IMR-90 (cell line): ENCODE measurements around the gene WDR27. TPM values are rescaled to one million over a fixed set of nuclear protein-coding genes. Genes with fewer than 3 reads are reported as not detected.

Experiments
- ATAC-seq: fragments of 200-7000 bp; cut with Tn5 transposase; 2 replicates; pipeline ENCODE4 v1.9.1; 2020; ENCODE audit warnings: low read depth, mild to moderate bottlenecking, moderate library complexity
- BruUV-seq: library from RNA; stranded (reverse); fragments of 400-500 nt; replicated peaks from 2 replicates; lab custom pipeline; 2021; lab: Mats Ljungman, UMichigan
- CTCF ChIA-PET: fragments of 300-600 bp; formaldehyde crosslinking; extraction: SDS; loops from one replicate; lab custom pipeline; 2021; ENCODE audit warnings: antibody characterized with exemption; lab: Yijun Ruan, JAX
- POLR2A ChIA-PET: fragments of 300-600 bp; sonication (Branson Sonifier 250); formaldehyde crosslinking; loops from one replicate; lab custom pipeline; 2022; ENCODE audit warnings: antibody characterized with exemption; ENCODE audit not compliant: unreplicated experiment; lab: Charles Lee
- DNase-seq: peaks from one replicate; pipeline ENCODE4 v3.0.0; 2013
- H2AFZ ChIP-seq: replicated peaks from 2 replicates; pipeline ENCODE3; 2013; ENCODE audit warnings: low read length, mild to moderate bottlenecking; ENCODE audit not compliant: poor library complexity
- H2AK5ac ChIP-seq: 2 replicates; pipeline ENCODE4 v1.6.1; 2013; ENCODE audit warnings: low read depth, low read length, inconsistent platforms
- H2AK9ac ChIP-seq: replicated peaks from 2 replicates; pipeline ENCODE3; 2013; ENCODE audit warnings: mild to moderate bottlenecking, low read depth, low read length, moderate library complexity; ENCODE audit not compliant: poor library complexity
- H2BK120ac ChIP-seq: 2 replicates; pipeline ENCODE4 v1.6.1; 2013; ENCODE audit warnings: low read depth, low read length, inconsistent platforms
- H2BK15ac ChIP-seq: 3 replicates; pipeline ENCODE4 v1.6.1; 2013; ENCODE audit warnings: low read depth, low read length, inconsistent platforms
- H2BK20ac ChIP-seq: 2 replicates; pipeline ENCODE4 v1.6.1; 2013; ENCODE audit warnings: low read depth, mild to moderate bottlenecking, inconsistent platforms, low read length, moderate library complexity
- H2BK5ac ChIP-seq: 2 replicates; pipeline ENCODE4 v1.6.1; 2013; ENCODE audit warnings: mild to moderate bottlenecking, low read depth, low read length, inconsistent platforms; ENCODE audit not compliant: poor library complexity, severe bottlenecking
- H3K14ac ChIP-seq: replicated peaks from 2 replicates; pipeline ENCODE4 v1.6.1; 2013; ENCODE audit warnings: low read depth, low read length, inconsistent platforms
- H3K18ac ChIP-seq: 2 replicates; pipeline ENCODE4 v1.6.1; 2013; ENCODE audit warnings: low read depth, low read length, control low read depth
- H3K23ac ChIP-seq: 2 replicates; pipeline ENCODE4 v1.6.1; 2013; ENCODE audit warnings: low read depth, low read length, inconsistent platforms
- H3K27ac ChIP-seq: 2 replicates; pipeline ENCODE4 v1.5.1; 2013; ENCODE audit warnings: mild to moderate bottlenecking, control low read depth, low read length; ENCODE audit not compliant: insufficient read depth
- H3K27me3 ChIP-seq: 2 replicates; pipeline ENCODE4 v1.6.1; 2013; ENCODE audit warnings: low read length; ENCODE audit not compliant: control insufficient read depth, insufficient read depth
- H3K36me3 ChIP-seq: 2 replicates; pipeline ENCODE4 v1.6.1; 2013; ENCODE audit warnings: low read length, mixed read lengths; ENCODE audit not compliant: control insufficient read depth, insufficient read depth
- H3K4ac ChIP-seq: 2 replicates; pipeline ENCODE4 v1.6.1; 2013; ENCODE audit warnings: low read depth, low read length, inconsistent platforms
- H3K4me1 ChIP-seq: 2 replicates; pipeline ENCODE4 v1.6.1; 2013; ENCODE audit warnings: low read length, mixed read lengths; ENCODE audit not compliant: control insufficient read depth, insufficient read depth
- H3K4me2 ChIP-seq: 2 replicates; pipeline ENCODE4 v1.6.1; 2013; ENCODE audit warnings: low read depth, mild to moderate bottlenecking, control low read depth, low read length, moderate library complexity
- H3K4me3 ChIP-seq: 2 replicates; pipeline ENCODE4 v1.5.1; 2013; ENCODE audit warnings: low read depth, mild to moderate bottlenecking, control low read depth, low read length, moderate library complexity; ENCODE audit not compliant: insufficient read depth
- H3K56ac ChIP-seq: 2 replicates; pipeline ENCODE4 v1.6.1; 2013; ENCODE audit warnings: low read length, inconsistent platforms; ENCODE audit not compliant: insufficient read depth; ENCODE audit errors: extremely low read depth
- H3K79me1 ChIP-seq, 2 experiments: 2 replicates each; pipeline ENCODE4 v1.6.1; 2013; ENCODE audit warnings: low read length in 2 of 2, inconsistent platforms in 1 of 2, low read depth in 1 of 2
- H3K9ac ChIP-seq: 2 replicates; pipeline ENCODE4 v1.6.1; 2013; ENCODE audit warnings: low read depth, low read length, control low read depth
- H3K9me1 ChIP-seq: 2 replicates; pipeline ENCODE4 v1.6.1; 2013; ENCODE audit warnings: low read length, inconsistent platforms; ENCODE audit not compliant: insufficient read depth
- H3K9me3 ChIP-seq: 2 replicates; pipeline ENCODE4 v1.6.1; 2013; ENCODE audit warnings: low read length; ENCODE audit not compliant: control insufficient read depth, insufficient read depth
- H4K20me1 ChIP-seq: 2 replicates; pipeline ENCODE4 v1.6.1; 2013; ENCODE audit warnings: low read length, inconsistent platforms; ENCODE audit not compliant: insufficient read depth
- H4K5ac ChIP-seq: 2 replicates; pipeline ENCODE4 v1.6.1; 2013; ENCODE audit warnings: mild to moderate bottlenecking, low read depth, low read length, control low read depth
- H4K8ac ChIP-seq, 2 experiments: 2 replicates each; pipeline ENCODE4 v1.6.1; 2013; ENCODE audit warnings: low read depth in 2 of 2, low read length in 2 of 2, control low read depth in 1 of 2, inconsistent platforms in 1 of 2
- H4K91ac ChIP-seq: 2 replicates; pipeline ENCODE4 v1.6.1; 2013; ENCODE audit warnings: low read depth, low read length, inconsistent platforms; ENCODE audit not compliant: insufficient read depth
- BHLHE40 ChIP-seq: fragments of 150-350 bp; IDR thresholded peaks from 2 replicates; pipeline ENCODE4 v1.6.1; 2016; ENCODE audit warnings: mild to moderate bottlenecking, low read depth, low read length
- CEBPB ChIP-seq: IDR thresholded peaks from 2 replicates; pipeline ENCODE4 v1.6.1; 2012; ENCODE audit warnings: low read depth, low read length, improper control_type of control experiment
- CHD1 ChIP-seq: IDR thresholded peaks from 2 replicates; pipeline ENCODE4 v1.6.1; 2012; ENCODE audit warnings: low read depth, low read length, improper control_type of control experiment
- FOS ChIP-seq: fragments of 150-350 bp; IDR thresholded peaks from 2 replicates; pipeline ENCODE4 v1.6.1; 2016; ENCODE audit warnings: low read depth, low read length
- MAFK ChIP-seq: IDR thresholded peaks from 2 replicates; pipeline ENCODE4 v1.6.1; 2012; ENCODE audit warnings: low read depth, low read length, improper control_type of control experiment
- MAZ ChIP-seq: IDR thresholded peaks from 2 replicates; pipeline ENCODE4 v1.6.1; 2012; ENCODE audit warnings: low read depth, mild to moderate bottlenecking, low read length, improper control_type of control experiment, moderate library complexity, borderline replicate concordance
- MXI1 ChIP-seq: IDR thresholded peaks from 2 replicates; pipeline ENCODE4 v1.6.1; 2012; ENCODE audit warnings: low read depth, mild to moderate bottlenecking, low read length, moderate library complexity, borderline replicate concordance
- NFE2L2 ChIP-seq: fragments of 150-350 bp; IDR thresholded peaks from 2 replicates; pipeline ENCODE4 v1.6.1; 2016; ENCODE audit warnings: low read depth, mild to moderate bottlenecking, low read length
- POLR2A ChIP-seq: IDR thresholded peaks from 2 replicates; pipeline ENCODE4 v1.6.1; 2012; ENCODE audit warnings: mild to moderate bottlenecking, low read depth, low read length
- RAD21 ChIP-seq: IDR thresholded peaks from 2 replicates; pipeline ENCODE4 v1.6.1; 2012; ENCODE audit warnings: low read length, improper control_type of control experiment
- RCOR1 ChIP-seq: IDR thresholded peaks from 2 replicates; pipeline ENCODE4 v1.6.1; 2012; ENCODE audit warnings: mild to moderate bottlenecking, low read length, improper control_type of control experiment; ENCODE audit not compliant: insufficient replicate concordance
- RFX5 ChIP-seq: IDR thresholded peaks from 2 replicates; pipeline ENCODE4 v1.8.0; 2012; ENCODE audit warnings: low read depth, mild to moderate bottlenecking, low read length, moderate library complexity
- SMC3 ChIP-seq: fragments of 150-350 bp; IDR thresholded peaks from 2 replicates; pipeline ENCODE4 v1.6.1; 2016; ENCODE audit warnings: low read depth, mild to moderate bottlenecking, antibody characterized with exemption, low read length, moderate library complexity
- WGBS, 2 experiments: methylation state at CpG; one replicate each; pipeline versions ENCODE4 v1.1.5 to v1.1.7; 2013; ENCODE audit warnings: missing lambda C conversion rate in 2 of 2; ENCODE audit not compliant: insufficient read length in 1 of 2; ENCODE audit errors: extremely low coverage in 2 of 2; 5-methylcytosine and 5-hydroxymethylcytosine counted together
- dilution Hi-C: fragments of 300-500 bp; cut with HindIII; formaldehyde crosslinking; loops from one replicate; pipeline ENCODE4 v1.14.3; 2018; ENCODE audit warnings: low sequenced_read_pairs; ENCODE audit not compliant: unreplicated experiment
- in situ Hi-C: fragments of 300-500 bp; cut with MboI; formaldehyde crosslinking; loops from 3 replicates; pipeline ENCODE4 v1.14.3; 2019; ENCODE audit warnings: low sequenced_read_pairs, inconsistent platforms, mixed read lengths
- intact Hi-C: fragments of 100-400 bp; cut with micrococcal nuclease; formaldehyde crosslinking; loops from 2 replicates; pipeline ENCODE4 v1.10.0; 2022
- polyA plus RNA-seq, 3 experiments: library from polyadenylated mRNA; depleted of rRNA; stranded (reverse); fragments of >200 nt; gene quantifications; 2 replicates each; pipeline ENCODE4 v1.2.3, GENCODE V29; 2012; ENCODE audit warnings: low replicate concordance in 1 of 3
- total RNA-seq: library from RNA; depleted of rRNA; stranded (reverse); fragments of >200 nt; gene quantifications from 2 replicates; pipeline ENCODE4 v1.2.3, GENCODE V29; 2012
- TF ChIP-seq, protein P1 (sequence below): conservative IDR thresholded peaks from 2 replicates; pipeline ENCODE4 v1.5.1; 2012; ENCODE audit warnings: mild to moderate bottlenecking, low read depth, low read length, improper control_type of control experiment
- TF ChIP-seq, protein P2 (sequence below): fragments of 150-350 bp; IDR thresholded peaks from 2 replicates; pipeline ENCODE4 v1.6.1; 2017; ENCODE audit warnings: mild to moderate bottlenecking, antibody characterized with exemption, low read length, low read depth
- TF ChIP-seq, protein P3 (sequence below): fragments of 150-350 bp; IDR thresholded peaks from 2 replicates; pipeline ENCODE4 v1.6.1; 2016; ENCODE audit warnings: low read depth, mild to moderate bottlenecking, low read length, moderate library complexity, borderline replicate concordance

WDR27 gene
- total and polyA plus RNA-seq, 2 of the 4 experiments (the other 2 are of a cell fraction), result 7.0 to 18.5 TPM

DNA sequence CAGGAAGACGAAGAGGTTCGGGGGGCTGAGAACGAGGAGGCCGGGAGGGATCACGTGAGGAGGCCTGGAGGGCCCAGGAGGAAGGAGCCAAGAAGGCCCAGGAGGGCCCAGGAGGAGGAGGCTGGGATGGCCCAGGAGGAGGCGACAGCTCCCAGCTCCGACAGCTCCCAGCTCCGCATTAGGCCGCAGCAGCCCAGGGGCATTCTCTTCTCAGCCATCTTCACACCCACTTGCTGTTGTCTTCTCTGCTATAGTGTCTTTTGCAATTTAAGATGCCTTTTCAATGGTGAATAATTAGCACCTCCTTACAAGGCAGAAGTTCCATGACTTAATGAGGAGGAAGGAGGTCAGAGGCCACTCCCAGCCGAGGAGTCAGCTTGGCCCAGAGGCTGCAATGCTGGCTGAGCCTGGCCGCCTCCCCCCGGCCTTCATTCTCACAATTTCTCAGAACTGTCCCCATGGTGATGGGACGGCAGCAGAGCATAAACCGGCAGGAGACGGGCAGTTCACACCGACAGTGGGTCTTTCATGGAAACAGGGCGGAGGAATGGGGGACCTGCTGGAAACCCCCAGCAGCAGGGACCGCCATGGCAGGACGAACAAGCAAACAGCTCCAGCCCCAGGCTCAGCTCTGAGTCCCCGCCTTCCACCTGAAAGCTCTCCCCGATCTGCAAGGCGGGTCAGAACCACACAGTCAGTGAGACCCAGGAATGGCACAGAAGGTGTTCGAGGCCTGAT, 45.1 kb downstream of the WDR27 start:
- Histone ChIP-seq H3K23ac (no peak overlapping the region), H3K18ac (no peak overlapping the region), H3K4ac (no peak overlapping the region), H3K14ac (no peak overlapping the region), H2BK120ac (no peak overlapping the region), H3K56ac (no peak overlapping the region), H3K4me2 (no peak overlapping the region), H3K79me1 (no peaks in the 10 kb centered on the region), H4K5ac (no peak overlapping the region), H4K20me1 (no peaks in the 10 kb centered on the region), H2AK5ac (no peak overlapping the region), H2BK15ac (no peak overlapping the region), H2BK5ac (no peak overlapping the region), H2AFZ (no peak overlapping the region), H4K91ac (no peak overlapping the region), H3K9me1 (no peaks in the 10 kb centered on the region; the same call in 1 of the 2 replicates), H3K4me3 (no peak overlapping the region), H3K9me3 (no peaks in the 10 kb centered on the region), H3K27me3 (no peaks in the 10 kb centered on the region), H3K27ac (no peak overlapping the region), H4K8ac (no peak overlapping the region), H2BK20ac (no peak overlapping the region), H3K36me3 (peaks cover 37% of the 10 kb centered on the region), H3K9ac (no peak overlapping the region), H2AK9ac (peak overlapping the region; percentile 45), H3K4me1 (no peaks in the 10 kb centered on the region)
- ATAC-seq, result no peak
- 100% methylated on average over 2 of the region's 23 CpGs; no CpG with 5 or more reads in 1 of the 2 experiments for WGBS, 2 experiments
- in situ Hi-C loops, result no loop called here
- intact Hi-C loops, result loop anchor here (10.0 kb wide), 2 partner anchors 702 to 762 kb away; no protein-coding TSS in a partner anchor
- CTCF ChIA-PET, result no interaction called here
- dilution Hi-C loops, result no loop called here
- no peak for TF ChIP-seq CEBPB
- no peak for TF ChIP-seq CHD1
- TF ChIP-seq RFX5, result no peak
- no peak for TF ChIP-seq RCOR1
- TF ChIP-seq, protein P1, sequence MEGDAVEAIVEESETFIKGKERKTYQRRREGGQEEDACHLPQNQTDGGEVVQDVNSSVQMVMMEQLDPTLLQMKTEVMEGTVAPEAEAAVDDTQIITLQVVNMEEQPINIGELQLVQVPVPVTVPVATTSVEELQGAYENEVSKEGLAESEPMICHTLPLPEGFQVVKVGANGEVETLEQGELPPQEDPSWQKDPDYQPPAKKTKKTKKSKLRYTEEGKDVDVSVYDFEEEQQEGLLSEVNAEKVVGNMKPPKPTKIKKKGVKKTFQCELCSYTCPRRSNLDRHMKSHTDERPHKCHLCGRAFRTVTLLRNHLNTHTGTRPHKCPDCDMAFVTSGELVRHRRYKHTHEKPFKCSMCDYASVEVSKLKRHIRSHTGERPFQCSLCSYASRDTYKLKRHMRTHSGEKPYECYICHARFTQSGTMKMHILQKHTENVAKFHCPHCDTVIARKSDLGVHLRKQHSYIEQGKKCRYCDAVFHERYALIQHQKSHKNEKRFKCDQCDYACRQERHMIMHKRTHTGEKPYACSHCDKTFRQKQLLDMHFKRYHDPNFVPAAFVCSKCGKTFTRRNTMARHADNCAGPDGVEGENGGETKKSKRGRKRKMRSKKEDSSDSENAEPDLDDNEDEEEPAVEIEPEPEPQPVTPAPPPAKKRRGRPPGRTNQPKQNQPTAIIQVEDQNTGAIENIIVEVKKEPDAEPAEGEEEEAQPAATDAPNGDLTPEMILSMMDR, result no peak
- TF ChIP-seq, protein P2, sequence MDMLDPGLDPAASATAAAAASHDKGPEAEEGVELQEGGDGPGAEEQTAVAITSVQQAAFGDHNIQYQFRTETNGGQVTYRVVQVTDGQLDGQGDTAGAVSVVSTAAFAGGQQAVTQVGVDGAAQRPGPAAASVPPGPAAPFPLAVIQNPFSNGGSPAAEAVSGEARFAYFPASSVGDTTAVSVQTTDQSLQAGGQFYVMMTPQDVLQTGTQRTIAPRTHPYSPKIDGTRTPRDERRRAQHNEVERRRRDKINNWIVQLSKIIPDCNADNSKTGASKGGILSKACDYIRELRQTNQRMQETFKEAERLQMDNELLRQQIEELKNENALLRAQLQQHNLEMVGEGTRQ, result no peak
- no peak for TF ChIP-seq POLR2A
- TF ChIP-seq MXI1, result no peak
- no peak for TF ChIP-seq MAFK
- no peak for TF ChIP-seq RAD21
- TF ChIP-seq SMC3, result no peak
- no peak for TF ChIP-seq NFE2L2
- TF ChIP-seq BHLHE40, result no peak
- no peak for TF ChIP-seq FOS
- TF ChIP-seq MAZ, result no peak
- TF ChIP-seq, protein P3, sequence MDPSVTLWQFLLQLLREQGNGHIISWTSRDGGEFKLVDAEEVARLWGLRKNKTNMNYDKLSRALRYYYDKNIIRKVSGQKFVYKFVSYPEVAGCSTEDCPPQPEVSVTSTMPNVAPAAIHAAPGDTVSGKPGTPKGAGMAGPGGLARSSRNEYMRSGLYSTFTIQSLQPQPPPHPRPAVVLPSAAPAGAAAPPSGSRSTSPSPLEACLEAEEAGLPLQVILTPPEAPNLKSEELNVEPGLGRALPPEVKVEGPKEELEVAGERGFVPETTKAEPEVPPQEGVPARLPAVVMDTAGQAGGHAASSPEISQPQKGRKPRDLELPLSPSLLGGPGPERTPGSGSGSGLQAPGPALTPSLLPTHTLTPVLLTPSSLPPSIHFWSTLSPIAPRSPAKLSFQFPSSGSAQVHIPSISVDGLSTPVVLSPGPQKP, result no peak
- POLR2A ChIA-PET, result no interaction called here
- no peak for DNase-seq
- no TSS peak for BruUV-seq
